NCI-H2107 treated with DMSO at 0.1 percent for 48 hours (cell line): ENCODE results near the gene COL4A2.
"Not testable (repeated sequence)": the region's sequence is repeated elsewhere in the genome, so short reads cannot be mapped to it uniquely, and the experiment has no call there.

Experiments
- DNase-seq: peaks from one replicate; lab custom pipeline; 2025; ENCODE audit not compliant: unreplicated experiment; lab: John Stamatoyannopoulos, UW

Gene COL4A2

GRCh38 chr13:110486880-110487279, 179.8 kb downstream of the COL4A2 start:
- not testable (repeated sequence) for DNase-seq

GRCh38 chr13:110490009-110490770, 183.1 kb downstream of the COL4A2 start:
- no peak for DNase-seq

GRCh38 chr13:110491869-110492678, 185.0 kb downstream of the COL4A2 start:
- no peak for DNase-seq

GRCh38 chr13:110492679-110493593, 185.9 kb downstream of the COL4A2 start:
- DNase-seq, result peak; percentile 37

- no peak for DNase-seq
Observed at GRCh38 chr13:110493613-110494012, 186.5 kb downstream of the COL4A2 start.

- no peak for DNase-seq
Observed at GRCh38 chr13:110495376-110495775, 188.3 kb downstream of the COL4A2 start.

GRCh38 chr13:110495881-110496280, 188.8 kb downstream of the COL4A2 start:
- DNase-seq, result no peak

- DNase-seq, result no peak
Observed at GRCh38 chr13:110496281-110496680, 189.2 kb downstream of the COL4A2 start.

GRCh38 chr13:110497003-110497402, 189.9 kb downstream of the COL4A2 start:
- DNase-seq, result no peak

- not testable (repeated sequence) for DNase-seq
Observed at GRCh38 chr13:110497896-110498295, 190.8 kb downstream of the COL4A2 start.

GRCh38 chr13:110498327-110498726, 191.2 kb downstream of the COL4A2 start:
- no peak for DNase-seq

GRCh38 chr13:110498765-110499164, 191.7 kb downstream of the COL4A2 start:
- DNase-seq, result no peak

- peak; percentile 88 for DNase-seq
Observed at GRCh38 chr13:110499621-110500281, 192.7 kb downstream of the COL4A2 start.

- no peak for DNase-seq
Observed at GRCh38 chr13:110500341-110500740, 193.3 kb downstream of the COL4A2 start.

GRCh38 chr13:110501188-110501587, 194.1 kb downstream of the COL4A2 start:
- no peak for DNase-seq

GRCh38 chr13:110503037-110503901, 196.2 kb downstream of the COL4A2 start:
- DNase-seq, result no peak

- DNase-seq, result no peak
Observed at GRCh38 chr13:110503979-110504499, 197.0 kb downstream of the COL4A2 start.

- no peak for DNase-seq
Observed at GRCh38 chr13:110505594-110505993, 198.5 kb downstream of the COL4A2 start.

- no peak for DNase-seq
Observed at GRCh38 chr13:110506396-110506795, 199.3 kb downstream of the COL4A2 start.
